Suppressor macrophage treated with lipopolysaccharide for 1 hour (primary cell): ENCODE data around the gene SHFL.
A peak's percentile ranks its signal among the peaks of the same experiment; 100 is the strongest.

Source experiments
- DNase-seq, 3 donors: peaks; one replicate each; pipeline ENCODE4 v3.0.0-alpha.2; 2020 to 2022

SHFL gene

GRCh38 chr19:10088949-10089554 is 2.9 kb downstream of the SHFL start:
- no peak for DNase-seq

DNA sequence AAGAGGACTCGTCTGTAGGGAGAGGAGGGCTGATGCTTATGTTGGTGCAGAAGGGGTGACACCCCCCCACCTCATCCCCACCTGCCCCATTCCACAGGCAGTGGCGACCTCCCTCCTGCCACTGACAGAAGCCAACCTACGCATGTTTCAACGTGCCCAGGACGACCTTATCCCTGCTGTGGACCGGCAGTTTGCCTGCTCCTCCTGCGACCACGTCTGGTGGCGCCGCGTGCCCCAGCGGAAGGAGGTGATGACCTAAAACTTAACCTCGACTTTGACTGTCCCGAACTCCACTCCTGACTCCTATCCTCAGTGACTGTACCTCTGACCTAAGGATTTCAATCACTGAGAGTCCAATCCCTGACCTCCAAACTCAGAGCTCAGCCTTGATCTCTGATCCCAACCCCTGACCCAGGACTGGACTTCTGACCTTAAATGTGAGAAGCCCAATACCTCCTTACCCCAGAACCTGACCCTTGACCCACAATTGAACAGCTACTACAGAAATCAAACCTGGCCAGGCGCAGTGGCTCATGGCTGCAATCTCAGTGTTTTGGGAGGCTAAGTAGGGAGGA is 3.8 kb downstream of the SHFL start:
- no peak for DNase-seq

DNA sequence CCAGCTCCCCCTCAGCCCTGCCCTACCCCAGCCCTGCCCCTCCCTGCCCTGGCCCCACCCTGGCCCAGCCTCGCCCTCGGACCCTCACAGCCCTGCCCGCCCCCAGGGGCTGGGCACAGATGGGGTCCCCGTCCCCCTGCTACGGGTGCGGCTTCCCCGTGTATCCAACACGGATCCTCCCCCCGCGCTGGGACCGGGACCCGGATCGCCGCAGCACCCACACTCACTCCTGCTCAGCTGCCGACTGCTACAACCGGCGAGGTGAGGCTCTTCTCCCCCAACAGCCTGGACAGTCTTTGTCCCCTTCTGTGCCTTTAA is 5.2 kb downstream of the SHFL start:
- DNase-seq = no peak

DNA sequence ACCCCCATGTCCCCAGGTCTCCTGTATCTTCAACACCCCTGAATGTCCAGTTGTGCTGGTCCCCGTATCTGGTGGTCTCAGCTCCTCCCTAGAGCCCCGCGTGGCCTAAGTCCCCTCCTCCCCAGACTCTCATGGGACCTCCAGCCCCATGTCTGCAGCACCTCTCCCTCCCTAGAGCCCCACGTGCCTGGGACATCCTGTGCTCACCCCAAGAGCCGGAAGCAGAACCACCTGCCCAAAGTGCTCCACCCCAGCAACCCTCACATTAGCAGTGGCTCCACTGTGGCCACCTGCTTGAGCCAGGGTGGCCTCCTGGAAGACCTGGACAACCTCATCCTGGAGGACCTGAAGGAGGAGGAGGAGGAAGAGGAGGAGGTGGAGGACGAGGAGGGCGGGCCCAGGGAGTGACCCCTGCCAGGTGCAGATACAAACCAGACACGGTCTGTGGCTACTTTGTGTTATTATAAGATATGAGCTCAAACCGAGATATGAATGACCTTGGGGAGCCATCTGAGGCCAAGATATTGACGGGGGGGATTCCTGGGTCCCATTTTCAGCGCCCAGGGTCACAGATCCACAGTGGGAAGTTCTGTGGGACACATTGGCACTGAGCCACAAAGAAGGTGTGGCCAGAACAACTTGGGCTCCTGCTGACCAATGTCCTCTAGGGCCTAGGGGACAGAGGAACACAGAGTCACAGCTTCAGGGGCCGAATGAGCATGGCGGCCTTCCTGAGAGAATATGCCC is 6.0 kb downstream of the SHFL start:
- DNase-seq = no peak

DNA sequence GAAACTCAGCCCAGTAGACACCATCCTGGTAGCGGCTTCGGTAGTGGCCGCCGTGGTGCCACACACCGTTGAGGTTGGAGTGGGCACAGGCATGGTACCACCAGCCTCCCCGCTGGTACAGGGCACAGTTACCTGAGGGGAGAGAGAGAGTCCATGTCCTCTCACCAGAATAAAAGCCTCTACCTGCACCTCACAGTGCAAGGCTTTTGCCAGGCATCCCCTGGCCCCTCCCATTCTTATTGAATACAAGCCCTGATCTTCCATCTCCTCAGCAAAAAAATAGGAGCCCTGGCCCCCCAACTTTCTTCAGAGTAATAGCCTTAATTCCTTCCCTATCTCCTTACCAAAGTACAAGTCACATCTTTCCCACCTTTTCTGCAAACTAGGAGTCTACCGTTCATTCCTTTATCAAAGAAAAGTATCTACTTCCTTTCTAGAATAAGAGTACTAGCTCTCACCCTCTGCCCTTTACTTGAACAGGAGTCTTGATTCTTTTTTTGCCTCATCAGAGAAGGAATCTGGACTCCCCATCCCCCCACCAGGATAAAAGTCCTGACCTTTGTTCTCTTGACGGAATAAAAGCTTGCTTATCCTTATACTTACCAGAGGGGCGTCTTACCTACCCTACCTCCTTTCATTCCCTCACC is 6.7 kb downstream of the SHFL start:
- no peak for DNase-seq

DNA sequence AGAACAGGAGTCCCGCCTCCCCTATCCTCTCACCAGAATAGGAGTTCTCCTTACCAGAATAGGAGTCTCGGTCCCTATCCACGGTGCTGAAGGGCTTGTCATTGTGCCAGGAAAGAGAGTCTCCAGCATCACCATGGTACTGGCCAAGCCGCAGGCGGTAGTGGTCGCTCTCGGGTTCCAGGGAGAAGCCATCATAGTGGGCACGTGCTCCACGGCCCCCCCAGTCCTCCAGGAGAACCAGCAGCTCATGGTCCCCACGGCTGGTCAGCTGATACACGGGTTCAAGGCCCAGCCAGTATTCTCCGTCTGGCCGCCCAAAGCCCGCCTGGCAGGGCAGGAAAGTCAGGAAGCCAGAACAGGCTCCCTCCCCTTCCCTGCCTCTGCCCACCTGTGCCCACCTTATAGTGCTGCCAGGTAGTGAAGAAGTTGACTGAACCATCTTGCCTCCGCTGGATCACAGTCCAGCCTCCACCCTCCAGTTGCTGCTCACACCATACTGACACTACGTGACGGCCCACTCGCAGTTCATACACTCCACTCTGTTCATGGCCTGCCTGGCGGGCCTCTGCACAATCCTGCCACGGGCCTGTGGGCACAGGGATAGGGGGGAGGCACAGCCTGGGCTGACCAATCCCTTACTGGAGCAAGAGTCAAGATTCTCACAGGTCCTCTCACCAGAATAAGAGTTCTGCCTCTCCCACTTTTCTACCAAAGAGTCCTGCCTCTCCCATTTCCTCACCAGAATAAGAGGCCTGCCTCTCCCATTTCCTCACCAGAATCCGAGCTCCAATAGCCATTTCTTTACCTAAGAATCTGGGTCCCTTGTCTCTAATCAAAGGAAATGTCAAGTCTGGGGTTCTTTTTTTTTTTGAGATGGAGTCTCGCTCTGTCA is 7.4 kb downstream of the SHFL start:
- no peak for DNase-seq

DNA sequence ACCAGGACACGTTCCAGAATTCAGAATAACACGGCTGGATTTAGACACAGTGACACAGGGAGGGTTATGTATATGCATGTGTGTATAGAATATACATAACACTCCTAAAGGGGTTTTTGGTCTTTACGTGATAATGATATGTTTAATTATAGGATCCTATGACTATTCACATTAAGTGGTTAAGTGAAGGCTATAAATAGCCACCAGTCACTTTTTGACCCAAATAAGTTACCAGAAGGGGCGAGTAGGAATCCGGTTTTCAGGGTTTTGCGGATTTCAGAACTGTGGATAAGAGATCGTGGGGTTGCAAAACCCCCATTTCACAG is 9.5 kb downstream of the SHFL start:
- no peak for DNase-seq

GRCh38 chr19:10095948-10096614 is 10.0 kb downstream of the SHFL start:
- DNase-seq = peak; percentile 95 to 99 (median 98)

DNA sequence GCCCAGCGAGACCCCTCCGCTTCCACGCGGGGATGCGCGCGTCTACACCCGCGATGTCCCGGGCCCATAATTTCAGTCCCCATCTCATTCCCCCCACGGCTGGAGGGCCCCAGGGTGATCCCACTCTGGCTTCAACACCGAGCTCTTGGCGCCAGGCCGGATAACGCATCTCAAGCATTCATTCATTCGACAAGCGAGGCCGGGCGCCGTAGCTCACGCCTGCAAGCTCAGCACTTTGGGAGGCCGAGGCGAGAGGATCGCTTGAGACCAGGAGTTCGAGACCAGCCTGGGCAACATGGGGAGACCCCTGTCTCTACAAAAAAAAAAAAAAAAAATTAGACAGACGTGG is 10.5 kb downstream of the SHFL start:
- no peak for DNase-seq

GRCh38 chr19:10100163-10100785 is 14.2 kb downstream of the SHFL start:
- no peak for DNase-seq

- DNase-seq = peak; percentile 62 to 67 (median 63)
Observed at GRCh38 chr19:10102787-10103236, 16.7 kb downstream of the SHFL start.

DNA sequence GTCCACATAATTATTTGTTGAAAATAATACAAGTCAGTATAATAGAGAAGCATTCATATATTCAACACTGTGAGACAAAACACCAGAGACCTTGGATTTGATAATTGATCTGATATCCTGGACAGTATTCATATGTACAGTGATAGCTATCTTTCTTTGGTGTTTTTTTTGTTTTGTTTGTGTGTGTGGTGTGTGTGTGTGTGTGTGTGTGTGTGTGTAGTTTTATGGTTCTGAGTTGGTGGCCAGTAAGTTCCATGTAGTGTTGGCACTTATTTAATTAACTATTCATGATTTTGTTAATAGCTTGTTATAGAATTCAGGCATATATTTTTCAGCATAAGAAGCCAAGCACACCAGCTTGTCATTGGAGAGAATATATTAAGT is 18.0 kb downstream of the SHFL start:
- no peak for DNase-seq

DNA sequence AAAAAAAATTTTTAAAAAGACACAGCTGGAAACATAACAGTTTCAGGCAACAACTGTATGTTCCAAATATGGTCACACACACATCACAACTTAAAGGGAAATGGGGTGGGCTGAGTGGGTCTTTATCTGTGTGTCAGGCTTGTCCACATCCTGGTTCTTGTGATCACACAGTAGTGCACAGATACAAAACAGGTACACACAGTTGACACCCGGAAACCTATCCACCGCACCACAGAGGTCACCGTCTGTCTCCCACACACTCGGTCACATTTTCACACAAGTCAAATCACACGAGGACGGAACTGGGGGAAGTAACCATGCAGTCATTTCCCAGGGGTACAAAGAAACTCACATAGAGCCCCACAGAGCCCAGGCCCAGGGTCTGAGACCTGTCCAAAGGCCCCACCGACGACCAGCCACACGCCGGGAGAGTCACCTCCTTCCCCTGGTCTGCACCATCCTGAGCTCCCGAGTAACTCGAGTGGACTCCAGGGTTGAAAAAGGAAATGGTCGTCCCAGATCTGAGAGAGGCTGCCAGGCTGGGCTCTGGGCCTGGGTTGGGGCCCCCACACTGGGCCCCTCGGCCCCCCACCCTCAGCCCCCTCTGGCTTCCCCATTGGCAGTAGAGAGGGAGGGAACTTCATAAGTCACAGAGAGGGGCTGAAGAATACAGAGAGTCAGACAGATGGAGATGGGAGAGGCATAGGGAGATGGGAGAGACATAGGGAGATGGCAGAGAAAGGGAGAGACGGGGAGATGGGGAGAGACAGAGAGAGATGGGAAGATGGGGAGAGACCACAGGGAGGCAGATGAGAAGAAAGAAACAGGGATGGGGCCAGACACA is 18.8 kb downstream of the SHFL start:
- peak; percentile 56 to 60 (median 59) for DNase-seq

DNA sequence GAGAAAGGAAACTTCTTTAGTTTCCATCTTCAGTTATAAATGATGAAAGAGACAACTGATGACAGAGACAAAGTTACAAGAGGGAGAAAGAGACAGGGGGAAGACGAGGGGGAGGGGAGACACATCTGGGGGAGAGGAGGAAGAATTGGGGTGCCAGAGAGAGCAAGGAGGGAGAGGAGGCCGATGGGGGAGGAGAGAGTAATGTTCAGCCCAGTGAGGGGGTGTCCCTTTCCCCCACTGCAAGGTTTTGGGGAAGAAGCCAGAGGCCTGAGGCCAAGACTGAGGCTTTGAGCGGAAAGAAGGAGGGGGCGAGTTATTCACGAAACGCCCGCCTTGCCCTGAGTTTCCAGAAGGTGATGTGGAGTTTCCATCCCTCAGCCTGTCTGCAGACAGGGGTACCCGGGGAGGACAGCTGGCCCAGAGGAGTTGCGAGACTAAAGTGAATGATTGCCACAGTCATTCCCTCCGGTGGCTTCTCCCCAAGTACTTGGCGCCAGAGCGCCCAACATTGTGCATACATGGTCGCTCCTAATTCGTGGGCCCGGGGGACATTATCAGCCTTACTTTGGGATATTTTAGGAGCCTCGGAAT is 19.5 kb downstream of the SHFL start:
- peak; percentile 79 to 91 (median 84) for DNase-seq

DNA sequence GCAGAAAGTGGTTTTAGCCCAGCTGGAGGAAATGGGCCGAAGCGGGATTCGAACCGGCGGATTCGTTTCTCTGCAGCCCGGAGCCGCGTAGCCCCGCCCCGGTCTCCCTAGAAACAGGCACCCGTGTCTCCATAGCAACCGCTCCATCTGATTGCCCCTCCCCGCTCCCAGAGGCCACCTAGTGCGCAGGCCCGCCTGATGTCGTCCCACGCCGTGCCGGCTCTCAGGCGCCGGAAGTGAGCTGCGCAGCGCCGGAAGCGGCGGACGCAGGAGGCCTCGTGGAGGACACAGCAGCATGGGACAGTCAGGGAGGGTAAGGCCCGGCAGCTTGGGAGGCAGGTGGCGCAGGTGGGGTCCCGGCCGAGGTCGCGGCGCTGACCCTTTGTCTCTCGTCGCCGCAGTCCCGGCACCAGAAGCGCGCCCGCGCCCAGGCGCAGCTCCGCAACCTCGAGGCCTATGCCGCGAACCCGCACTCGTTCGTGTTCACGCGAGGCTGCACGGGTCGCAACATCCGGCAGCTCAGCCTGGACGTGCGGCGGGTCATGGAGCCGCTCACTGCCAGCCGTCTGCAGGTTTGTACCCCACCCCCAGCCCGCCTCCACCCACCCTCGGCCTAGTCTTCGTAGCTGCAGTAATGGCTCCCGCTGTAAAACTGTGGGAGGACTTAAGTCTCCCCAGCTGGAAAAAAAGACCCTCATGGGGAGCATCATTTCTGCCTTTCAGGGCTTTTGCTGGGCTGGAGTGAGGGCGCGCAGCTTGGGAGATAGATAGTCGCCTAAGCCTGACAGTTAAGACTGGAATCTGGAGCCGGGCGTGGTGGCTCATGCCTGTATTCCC is 20.2 kb downstream of the SHFL start, which contains the start of gene PPAN:
Gene PPAN, plus strand, starts transcription at position 263 of the 837 bp plus-strand sequence. Its CDS starts 33 bp downstream, at position 296.
- DNase-seq = peak; percentile 98 to 99 (median 99)

DNA sequence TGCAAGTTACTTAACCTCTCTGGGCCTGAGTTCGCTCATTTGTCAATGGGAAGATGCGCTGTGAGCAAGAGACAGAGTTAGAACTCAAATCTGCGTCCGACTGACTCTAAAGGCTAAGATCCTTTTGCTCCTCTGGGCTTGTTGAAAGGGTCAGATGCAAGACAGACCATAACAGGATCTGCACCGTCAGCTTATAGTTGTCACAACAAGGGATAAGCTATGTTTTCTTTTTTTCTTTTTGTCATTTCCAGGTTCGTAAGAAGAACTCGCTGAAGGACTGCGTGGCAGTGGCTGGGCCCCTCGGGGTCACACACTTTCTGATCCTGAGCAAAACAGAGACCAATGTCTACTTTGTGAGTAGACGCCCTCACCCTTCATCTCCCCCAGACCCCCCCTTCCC is 21.1 kb downstream of the SHFL start:
- DNase-seq = no peak

DNA sequence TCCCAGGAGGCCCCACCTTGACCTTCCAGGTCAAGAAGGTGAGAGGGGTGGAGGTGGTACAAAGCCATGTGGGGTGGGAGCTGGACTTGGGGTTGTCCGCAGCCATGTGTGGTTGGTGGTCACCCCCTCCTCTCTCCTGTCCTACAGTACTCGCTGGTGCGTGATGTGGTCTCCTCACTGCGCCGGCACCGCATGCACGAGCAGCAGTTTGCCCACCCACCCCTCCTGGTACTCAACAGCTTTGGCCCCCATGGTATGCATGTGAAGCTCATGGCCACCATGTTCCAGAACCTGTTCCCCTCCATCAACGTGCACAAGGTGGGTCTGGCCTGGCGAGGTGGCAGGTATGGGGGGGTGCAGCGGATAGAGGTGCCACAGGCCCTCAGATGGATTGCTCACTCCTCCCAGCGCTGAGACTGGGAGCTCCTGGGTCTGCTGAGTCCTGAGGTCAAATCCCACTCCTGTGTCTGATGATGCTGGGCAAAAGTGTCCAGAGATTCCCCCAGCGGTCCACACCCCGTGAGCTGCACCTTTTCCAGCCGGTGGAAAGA is 21.8 kb downstream of the SHFL start:
- no peak for DNase-seq

GRCh38 chr19:10109528-10109927 is 23.4 kb downstream of the SHFL start:
- DNase-seq = no peak
